Measurements from ENCODE around the gene AMBRA1. TPM values are rescaled to one million over a fixed set of nuclear protein-coding genes. Genes with fewer than 3 reads are reported as not detected.
"Not testable (repeated sequence)": the region's sequence is repeated elsewhere in the genome, so short reads cannot be mapped to it uniquely, and the experiment has no call there.

The AMBRA1 gene
- total RNA-seq, 4 donors from 2014 or later: 43.4 to 48.9 (median 46.3) TPM

DNA sequence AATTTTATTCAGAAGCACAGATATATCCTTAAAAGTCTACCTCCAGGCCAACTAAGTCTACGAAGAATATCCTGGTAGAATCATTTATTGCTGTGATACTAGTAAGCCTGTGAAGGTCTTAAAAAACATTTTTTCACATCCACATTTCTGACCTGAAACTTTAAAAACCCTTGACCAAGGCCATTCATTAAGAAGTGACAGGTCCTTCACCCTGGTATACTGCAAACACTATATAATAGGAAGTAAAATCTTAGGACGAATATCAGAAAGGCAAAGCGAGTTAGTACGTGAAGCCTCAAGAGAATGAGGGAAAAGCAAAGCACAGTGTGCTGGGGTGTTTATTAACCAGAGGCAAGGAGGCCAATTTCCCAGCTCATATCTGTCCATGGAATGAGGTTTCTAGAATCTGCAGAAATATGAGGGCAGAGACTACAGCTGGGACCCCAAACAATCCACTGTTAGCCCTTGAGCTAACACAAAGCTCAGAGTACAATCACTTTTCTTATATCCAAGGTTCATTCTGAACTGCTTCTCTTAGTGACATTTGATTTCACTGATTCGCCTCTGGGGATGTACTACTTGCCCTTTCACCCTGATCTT is 71.0 kb downstream of the AMBRA1 start:
- Histone ChIP-seq H3K4me1 (peaks cover 2 to 61% (median 47%) of the 10 kb centered on the region in 4 donors), H3K9me3 (no peaks in the 10 kb centered on the region), H3K4me3 (no peak overlapping the region), H3K27ac (peak overlapping the region; percentile 3 to 58 (median 36)), H3K36me3 (no peaks in the 10 kb centered on the region), H3K27me3 (no peaks in the 10 kb centered on the region)
- TF ChIP-seq EP300 (IDR thresholded peaks at IDR 0.05; ENCODE audit: low read depth) (no peak), POLR2AphosphoS5 (IDR thresholded peaks at IDR 0.05) (no peak), POLR2A (IDR thresholded peaks at IDR 0.05) (no peak)
- TF ChIP-seq, protein P1, sequence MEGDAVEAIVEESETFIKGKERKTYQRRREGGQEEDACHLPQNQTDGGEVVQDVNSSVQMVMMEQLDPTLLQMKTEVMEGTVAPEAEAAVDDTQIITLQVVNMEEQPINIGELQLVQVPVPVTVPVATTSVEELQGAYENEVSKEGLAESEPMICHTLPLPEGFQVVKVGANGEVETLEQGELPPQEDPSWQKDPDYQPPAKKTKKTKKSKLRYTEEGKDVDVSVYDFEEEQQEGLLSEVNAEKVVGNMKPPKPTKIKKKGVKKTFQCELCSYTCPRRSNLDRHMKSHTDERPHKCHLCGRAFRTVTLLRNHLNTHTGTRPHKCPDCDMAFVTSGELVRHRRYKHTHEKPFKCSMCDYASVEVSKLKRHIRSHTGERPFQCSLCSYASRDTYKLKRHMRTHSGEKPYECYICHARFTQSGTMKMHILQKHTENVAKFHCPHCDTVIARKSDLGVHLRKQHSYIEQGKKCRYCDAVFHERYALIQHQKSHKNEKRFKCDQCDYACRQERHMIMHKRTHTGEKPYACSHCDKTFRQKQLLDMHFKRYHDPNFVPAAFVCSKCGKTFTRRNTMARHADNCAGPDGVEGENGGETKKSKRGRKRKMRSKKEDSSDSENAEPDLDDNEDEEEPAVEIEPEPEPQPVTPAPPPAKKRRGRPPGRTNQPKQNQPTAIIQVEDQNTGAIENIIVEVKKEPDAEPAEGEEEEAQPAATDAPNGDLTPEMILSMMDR (IDR thresholded peaks at IDR 0.05): no peak
- intact Hi-C loops (cut with DNase I; ENCODE audit: low total_unique reads) (no loop called here), in situ Hi-C loops (cut with MboI; ENCODE audit: low pct_ligation_motif_present in 1 of 4, low pct_unique_long_range_greater_than_20kb in 1 of 4, low sequenced_read_pairs in 3 of 4) (no loop called here)
- DNase-seq: no peak
- WGBS, 2 donors (ENCODE audit: low coverage in 1 of 2): 48 to 57% methylated on average over 5 of the region's 5 CpGs

DNA sequence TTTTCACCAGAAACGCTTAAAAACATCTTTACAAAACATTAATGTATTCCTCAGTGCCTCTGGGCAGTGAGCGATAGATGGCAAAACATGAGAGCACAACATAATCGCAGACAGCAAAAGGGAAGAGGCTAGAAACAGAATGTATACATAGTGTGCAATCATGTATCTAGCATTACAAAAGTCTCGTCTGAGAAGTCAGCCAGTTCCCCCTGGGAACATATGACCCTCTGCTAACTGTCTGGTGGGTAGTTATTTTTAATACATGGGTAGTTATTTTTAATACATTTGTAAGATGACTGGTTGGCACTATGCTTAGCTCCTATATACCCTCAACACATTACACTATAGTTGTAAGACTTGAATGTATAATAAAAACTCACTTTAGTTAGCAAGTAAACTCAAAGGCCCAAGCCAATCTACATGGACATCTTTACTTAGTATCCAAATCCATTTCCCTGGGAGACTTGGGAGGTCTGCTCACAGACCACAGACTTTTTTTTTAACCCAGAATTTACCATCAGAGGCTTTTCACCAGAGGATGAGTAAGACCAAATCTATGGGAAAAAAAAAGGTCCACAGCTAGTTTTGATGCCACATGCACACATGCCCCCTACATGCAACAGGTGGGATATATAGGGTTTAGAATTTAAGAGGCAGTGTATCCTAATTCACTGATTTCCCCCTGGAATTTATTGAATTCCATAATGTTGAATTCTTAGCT is 71.7 kb downstream of the AMBRA1 start:
- DNase-seq: no peak
- peak overlapping the region; percentile 3 to 58 (median 36) for H3K27ac ChIP-seq
- TF ChIP-seq POLR2A (IDR thresholded peaks at IDR 0.05): no peak
- TF ChIP-seq POLR2AphosphoS5 (IDR thresholded peaks at IDR 0.05): no peak
- TF ChIP-seq EP300 (IDR thresholded peaks at IDR 0.05; ENCODE audit: low read depth): no peak
- TF ChIP-seq, protein P1 (IDR thresholded peaks at IDR 0.05): no peak
- H3K4me3 ChIP-seq: no peak overlapping the region
- intact Hi-C loops (cut with DNase I; ENCODE audit: low total_unique reads): no loop called here
- no peaks in the 10 kb centered on the region for H3K27me3 ChIP-seq
- WGBS, 2 donors (ENCODE audit: low coverage in 1 of 2): 73% methylated on average over 4 of the region's 4 CpGs
- H3K9me3 ChIP-seq: no peaks in the 10 kb centered on the region
- H3K4me1 ChIP-seq: peaks cover 2 to 60% (median 47%) of the 10 kb centered on the region in 4 donors
- in situ Hi-C loops (cut with MboI; ENCODE audit: low pct_ligation_motif_present in 1 of 4, low pct_unique_long_range_greater_than_20kb in 1 of 4, low sequenced_read_pairs in 3 of 4): no loop called here
- no peaks in the 10 kb centered on the region for H3K36me3 ChIP-seq

DNA sequence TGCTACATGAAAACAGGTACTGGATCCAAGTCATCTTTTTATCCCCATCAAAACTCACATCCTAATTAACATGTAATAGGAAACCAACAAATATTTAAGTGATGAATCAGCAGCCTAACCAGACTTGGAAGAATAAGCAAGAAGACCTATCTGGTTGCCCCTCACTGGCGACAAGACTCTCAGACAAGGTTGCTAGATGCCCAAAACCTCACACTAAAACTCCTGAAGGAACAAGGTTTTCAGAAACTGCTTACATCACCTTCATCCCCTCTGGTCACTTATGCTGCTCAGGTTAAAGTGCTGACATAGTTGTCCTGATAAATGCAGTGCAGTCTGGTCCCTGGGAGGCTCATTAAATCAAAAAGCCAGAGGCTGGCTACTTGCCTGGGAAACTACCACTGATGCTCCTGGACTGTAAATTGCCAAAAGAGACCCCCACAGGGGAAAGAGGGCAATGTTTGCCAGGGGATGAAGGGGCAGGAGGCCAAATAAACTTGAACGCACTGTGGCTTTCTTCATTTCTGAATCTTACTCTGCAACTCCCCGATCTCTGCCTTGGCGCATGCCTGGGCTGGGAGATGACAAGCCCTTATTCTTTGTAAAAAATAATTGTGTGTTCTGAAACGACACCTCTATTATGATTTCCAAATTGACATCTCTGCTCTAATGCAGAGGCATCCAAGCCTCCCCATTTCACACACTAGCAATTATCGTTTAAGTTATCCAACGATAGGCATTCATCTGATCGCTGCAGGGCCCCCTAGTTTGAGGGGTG is 72.7 kb downstream of the AMBRA1 start:
- in situ Hi-C loops (cut with MboI; ENCODE audit: low pct_ligation_motif_present in 1 of 4, low pct_unique_long_range_greater_than_20kb in 1 of 4, low sequenced_read_pairs in 3 of 4) (no loop called here), intact Hi-C loops (cut with DNase I; ENCODE audit: low total_unique reads) (no loop called here)
- no peak for TF ChIP-seq POLR2A (IDR thresholded peaks at IDR 0.05)
- no peak for TF ChIP-seq POLR2AphosphoS5 (IDR thresholded peaks at IDR 0.05)
- TF ChIP-seq, protein P1 (IDR thresholded peaks at IDR 0.05): no peak
- no peak for TF ChIP-seq EP300 (IDR thresholded peaks at IDR 0.05; ENCODE audit: low read depth)
- H3K27me3 ChIP-seq: no peaks in the 10 kb centered on the region
- peaks cover 2 to 54% (median 47%) of the 10 kb centered on the region in 4 donors for H3K4me1 ChIP-seq
- no peak overlapping the region for H3K4me3 ChIP-seq
- no peaks in the 10 kb centered on the region for H3K9me3 ChIP-seq
- no peaks in the 10 kb centered on the region for H3K36me3 ChIP-seq
- WGBS, 2 donors (ENCODE audit: low coverage in 1 of 2): 93 to 97% methylated on average over 7 to 8 of the region's 8 CpGs
- peak overlapping the region in 1 of 4 donors; percentile 33 for H3K27ac ChIP-seq
- DNase-seq: no peak

DNA sequence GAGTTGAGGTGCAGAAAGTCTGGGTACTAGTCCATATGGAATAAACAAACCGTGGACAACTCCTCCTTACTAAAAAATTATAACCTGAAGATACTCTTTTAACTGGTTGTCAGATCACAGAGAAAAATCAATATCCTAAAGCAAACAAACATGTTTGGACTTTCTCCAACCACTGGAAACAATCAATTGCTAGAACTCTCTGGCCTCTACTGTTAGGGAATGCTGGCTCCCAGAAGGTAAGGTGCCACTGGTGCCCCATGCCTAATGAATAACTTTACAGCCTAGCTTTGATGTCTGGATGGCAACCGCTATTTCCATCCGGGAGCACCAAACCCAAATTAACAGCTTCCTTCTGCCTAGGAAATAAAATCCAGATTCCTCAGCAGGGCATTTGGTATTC is 74.5 kb downstream of the AMBRA1 start:
- intact Hi-C loops (cut with DNase I; ENCODE audit: low total_unique reads) (no loop called here), in situ Hi-C loops (cut with MboI; ENCODE audit: low pct_ligation_motif_present in 1 of 4, low pct_unique_long_range_greater_than_20kb in 1 of 4, low sequenced_read_pairs in 3 of 4) (no loop called here)
- TF ChIP-seq POLR2AphosphoS5 (IDR thresholded peaks at IDR 0.05) (no peak), EP300 (IDR thresholded peaks at IDR 0.05; ENCODE audit: low read depth) (no peak), POLR2A (IDR thresholded peaks at IDR 0.05) (no peak)
- TF ChIP-seq, protein P1 (IDR thresholded peaks at IDR 0.05): no peak
- peaks cover 2 to 48% (median 43%) of the 10 kb centered on the region in 4 donors for H3K4me1 ChIP-seq
- 55% methylated on average over 3 of the region's 3 CpGs; no CpG with 5 or more reads in 1 of the 2 donors for WGBS, 2 donors (ENCODE audit: low coverage in 1 of 2)
- no peak overlapping the region for H3K4me3 ChIP-seq
- H3K27me3 ChIP-seq: no peaks in the 10 kb centered on the region
- no peak overlapping the region for H3K27ac ChIP-seq
- no peak for DNase-seq
- no peaks in the 10 kb centered on the region for H3K36me3 ChIP-seq
- H3K9me3 ChIP-seq: no peaks in the 10 kb centered on the region

DNA sequence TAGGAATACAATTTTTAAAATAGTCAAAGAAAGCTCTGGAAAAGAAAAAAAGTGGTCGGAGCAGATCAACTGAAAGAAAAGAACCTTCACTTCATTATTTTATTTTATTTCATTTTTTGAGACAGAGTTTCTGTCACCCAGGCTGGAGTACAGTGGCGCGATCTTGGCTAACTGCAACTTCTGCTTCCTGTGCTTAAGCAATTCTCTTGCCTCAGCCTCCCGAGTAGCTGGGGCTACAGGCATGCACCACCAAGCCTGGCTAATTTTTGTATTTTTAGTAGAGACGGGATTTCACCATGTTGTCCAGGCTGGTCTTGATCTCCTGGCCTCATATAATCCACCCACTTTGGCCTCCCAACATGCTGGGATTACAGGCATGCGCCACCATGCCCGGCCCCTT is 74.9 kb downstream of the AMBRA1 start:
- H3K27me3 ChIP-seq; in situ Hi-C loops (cut with MboI; ENCODE audit: low pct_ligation_motif_present in 1 of 4, low pct_unique_long_range_greater_than_20kb in 1 of 4, low sequenced_read_pairs in 3 of 4); H3K27ac ChIP-seq; DNase-seq; H3K4me3 ChIP-seq; H3K36me3 ChIP-seq; intact Hi-C loops (cut with DNase I; ENCODE audit: low total_unique reads); H3K9me3 ChIP-seq: not testable (repeated sequence)
- peaks cover 2 to 48% (median 40%) of the 10 kb centered on the region in 4 donors for H3K4me1 ChIP-seq
- WGBS, 2 donors (ENCODE audit: low coverage in 1 of 2): 78 to 89% methylated on average over 4 to 7 of the region's 7 CpGs

All from transverse colon (tissue), 4 donors.